Stimulated activated CD4-positive, alpha-beta T cell treated with anti-CD3 and anti-CD28 coated beads, Interleukin-2, amount 100 ng/mL, for 24 hours (primary cell): Measurements from ENCODE around the gene XYLT2.
"Not testable (repeated sequence)": the region's sequence is repeated elsewhere in the genome, so short reads cannot be mapped to it uniquely, and the experiment has no call there.

Source experiments
- DNase-seq, 2 donors: peaks; one replicate each; pipeline ENCODE4 v3.0.0-alpha.2; 2020

The XYLT2 gene

GRCh38 chr17:50322271-50322670 lies 23.7 kb upstream of the XYLT2 start:
- DNase-seq: no peak

GRCh38 chr17:50323060-50323459 lies 22.9 kb upstream of the XYLT2 start:
- DNase-seq: no peak

GRCh38 chr17:50325906-50326305 lies 20.0 kb upstream of the XYLT2 start:
- no peak for DNase-seq

- DNase-seq: no peak
Measured at GRCh38 chr17:50326831-50327364, 19.0 kb upstream of the XYLT2 start.

GRCh38 chr17:50328363-50329325 lies 17.3 kb upstream of the XYLT2 start:
- no peak for DNase-seq

GRCh38 chr17:50329716-50330115 lies 16.2 kb upstream of the XYLT2 start:
- DNase-seq: no peak

GRCh38 chr17:50330151-50330775 lies 15.7 kb upstream of the XYLT2 start:
- no peak for DNase-seq

GRCh38 chr17:50331085-50331791 lies 14.7 kb upstream of the XYLT2 start:
- no peak for DNase-seq

GRCh38 chr17:50332196-50332595 lies 13.7 kb upstream of the XYLT2 start:
- no peak for DNase-seq

GRCh38 chr17:50333291-50334057 lies 12.5 kb upstream of the XYLT2 start:
- DNase-seq: not testable (repeated sequence)

GRCh38 chr17:50337956-50338355 lies 8.0 kb upstream of the XYLT2 start:
- no peak for DNase-seq

GRCh38 chr17:50338645-50339044 lies 7.3 kb upstream of the XYLT2 start:
- no peak for DNase-seq

GRCh38 chr17:50339381-50339780 lies 6.5 kb upstream of the XYLT2 start:
- DNase-seq: no peak

GRCh38 chr17:50344731-50345365 lies 1.1 kb upstream of the XYLT2 start:
- DNase-seq: no peak

GRCh38 chr17:50346313-50347116 lies 589 bp downstream of the XYLT2 start:
- DNase-seq: peak; percentile 65 to 67

- DNase-seq: no peak
Measured at GRCh38 chr17:50347117-50347893, 1.4 kb downstream of the XYLT2 start.

- DNase-seq: no peak
Measured at GRCh38 chr17:50347894-50348291, 2.0 kb downstream of the XYLT2 start.

- DNase-seq: no peak
Measured at GRCh38 chr17:50348522-50349242, 2.8 kb downstream of the XYLT2 start.

- no peak for DNase-seq
Measured at GRCh38 chr17:50349243-50349600, 3.3 kb downstream of the XYLT2 start.

- DNase-seq: no peak
Measured at GRCh38 chr17:50350733-50351132, 4.8 kb downstream of the XYLT2 start.
